Thoracic aorta (tissue), 2 donors: ENCODE results near the gene APOD. TPM values are rescaled to one million over a fixed set of nuclear protein-coding genes. Genes with fewer than 3 reads are reported as not detected.

Experiments used
- ATAC-seq: fragments of 150-250 bp; one replicate; pipeline ENCODE4 v1.8.0; 2017; ENCODE audit warnings: low read depth; ENCODE audit not compliant: insufficient number of reproducible peaks, low FRiP score
- DNase-seq: peaks from one replicate; pipeline ENCODE4 v3.0.0-alpha.2; 2020; ENCODE audit warnings: low spot score
- H3K27ac ChIP-seq, 2 donors: fragments of 200-600 bp; sonication (generic); 1 replicate in 1 of 2; 2 replicates in 1 of 2; pipeline ENCODE4 v1.5.1; 2016; ENCODE audit warnings: mild to moderate bottlenecking in 2 of 2, moderate library complexity in 2 of 2
- H3K27me3 ChIP-seq: fragments of 200-600 bp; sonication (generic); replicated peaks from 2 replicates; pipeline ENCODE4 v1.6.0; 2016; ENCODE audit warnings: mild to moderate bottlenecking; ENCODE audit not compliant: insufficient read depth
- H3K36me3 ChIP-seq: fragments of 200-600 bp; sonication (generic); one replicate; pipeline ENCODE4 v1.5.1; 2016
- H3K4me1 ChIP-seq, 2 donors: fragments of 200-600 bp; sonication (generic); 1 replicate in 1 of 2; 2 replicates in 1 of 2; pipeline versions ENCODE4 v1.5.1 to v1.6.0; 2016; ENCODE audit warnings: low read depth in 2 of 2, mild to moderate bottlenecking in 1 of 2; ENCODE audit not compliant: control insufficient read depth in 1 of 2
- H3K4me3 ChIP-seq: fragments of 200-600 bp; sonication (generic); 2 replicates; pipeline ENCODE4 v1.5.1; 2016; ENCODE audit warnings: mild to moderate bottlenecking
- H3K9me3 ChIP-seq: fragments of 200-600 bp; sonication (generic); 2 replicates; pipeline ENCODE4 v1.5.1; 2016
- CTCF ChIP-seq: fragments of 200-600 bp; sonication (generic); IDR thresholded peaks from one replicate; pipeline ENCODE4 v1.5.1; 2019; ENCODE audit warnings: antibody characterized with exemption
- total RNA-seq, 2 donors: library from RNA; depleted of rRNA; stranded (reverse); fragments of >200 nt; gene quantifications; one replicate each; pipeline versions ENCODE4 v1.1.0 to v1.2.3, GENCODE V29; 2016

The APOD gene
- total RNA-seq, 2 donors from 2014 or later: 135 to 153 TPM

GRCh38 chr3:195570912-195571311, 12.8 kb downstream of the APOD start:
- DNase-seq (no peak), ATAC-seq (no peak)
- H3K9me3 ChIP-seq: no peaks in the 10 kb centered on the region
- H3K36me3 ChIP-seq: no peaks in the 10 kb centered on the region
- H3K27ac ChIP-seq: no peak overlapping the region
- no peaks in the 10 kb centered on the region for H3K4me1 ChIP-seq
- no peak overlapping the region for H3K4me3 ChIP-seq
- H3K27me3 ChIP-seq: no peaks in the 10 kb centered on the region
- TF ChIP-seq CTCF: no peak

DNA sequence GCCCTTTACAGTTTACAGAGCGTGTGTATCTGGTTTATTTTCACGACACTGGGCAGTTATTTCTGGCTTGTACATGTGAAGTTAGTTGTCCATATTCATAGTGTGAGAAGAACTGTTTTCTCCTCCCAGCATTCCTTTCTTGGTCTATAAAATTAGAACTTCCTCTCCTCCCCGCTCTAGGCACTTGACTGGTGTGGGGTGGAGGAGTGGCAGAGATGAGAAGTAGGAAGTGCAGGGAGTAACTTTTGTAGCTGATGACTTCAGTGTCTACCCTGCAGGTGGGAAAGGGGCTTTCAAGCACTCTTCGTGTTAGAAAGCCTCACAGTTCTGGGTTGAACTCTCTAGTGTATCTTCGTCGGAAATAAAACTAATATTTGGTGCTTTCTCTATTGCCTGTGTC, 13.4 kb downstream of the APOD start:
- DNase-seq (no peak), ATAC-seq (no peak)
- H3K36me3 ChIP-seq: no peaks in the 10 kb centered on the region
- H3K4me1 ChIP-seq: no peaks in the 10 kb centered on the region
- TF ChIP-seq CTCF: no peak
- no peaks in the 10 kb centered on the region for H3K9me3 ChIP-seq
- no peaks in the 10 kb centered on the region for H3K27me3 ChIP-seq
- H3K27ac ChIP-seq: no peak overlapping the region
- no peak overlapping the region for H3K4me3 ChIP-seq

DNA sequence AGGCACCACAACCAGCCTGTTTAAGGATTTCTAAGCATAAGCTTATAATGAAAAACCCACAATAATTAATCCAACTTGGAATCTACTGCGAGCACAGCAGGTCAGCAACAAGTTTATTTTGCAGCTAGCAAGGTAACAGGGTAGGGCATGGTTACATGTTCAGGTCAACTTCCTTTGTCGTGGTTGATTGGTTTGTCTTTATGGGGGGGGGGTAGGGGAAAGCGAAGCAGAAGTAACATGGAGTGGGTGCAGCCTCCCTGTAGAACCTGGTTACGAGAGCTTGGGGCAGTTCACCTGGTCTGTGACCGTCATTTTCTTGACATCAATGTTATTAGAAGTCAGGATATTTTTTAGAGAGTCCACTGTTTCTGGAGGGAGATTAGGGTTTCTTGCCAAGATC, 15.1 kb downstream of the APOD start:
- Histone ChIP-seq H3K4me1 (no peaks in the 10 kb centered on the region), H3K36me3 (no peaks in the 10 kb centered on the region), H3K4me3 (no peak overlapping the region), H3K27me3 (no peaks in the 10 kb centered on the region), H3K9me3 (no peaks in the 10 kb centered on the region), H3K27ac (no peak overlapping the region)
- TF ChIP-seq CTCF: no peak
- no peak for DNase-seq
- ATAC-seq: no peak

GRCh38 chr3:195566797-195567196, 16.9 kb downstream of the APOD start:
- ATAC-seq: no peak
- H3K27me3 ChIP-seq: no peaks in the 10 kb centered on the region
- TF ChIP-seq CTCF: no peak

GRCh38 chr3:195565716-195566115, 18.0 kb downstream of the APOD start:
- no peaks in the 10 kb centered on the region for H3K36me3 ChIP-seq
- TF ChIP-seq CTCF: no peak

More at GRCh38 chr3:195566797-195567196, 16.9 kb downstream of the APOD start:
- Histone ChIP-seq H3K4me1 (no peaks in the 10 kb centered on the region), H3K36me3 (no peaks in the 10 kb centered on the region), H3K4me3 (no peak overlapping the region), H3K27ac (no peak overlapping the region), H3K9me3 (no peaks in the 10 kb centered on the region)
- DNase-seq: no peak

More at GRCh38 chr3:195565716-195566115, 18.0 kb downstream of the APOD start:
- H3K27me3 ChIP-seq: no peaks in the 10 kb centered on the region
- no peak overlapping the region for H3K27ac ChIP-seq
- H3K4me1 ChIP-seq: no peaks in the 10 kb centered on the region
- ATAC-seq (no peak), DNase-seq (no peak)
- no peaks in the 10 kb centered on the region for H3K9me3 ChIP-seq
- no peak overlapping the region for H3K4me3 ChIP-seq
